Stomach (tissue), 9 donors: ENCODE measurements around the gene CD96. TPM values are rescaled to one million over a fixed set of nuclear protein-coding genes. Genes with fewer than 3 reads are reported as not detected.
"Not testable (repeated sequence)": the region's sequence is repeated elsewhere in the genome, so short reads cannot be mapped to it uniquely, and the experiment has no call there.

ENCODE experiments used
- DNase-seq, 2 donors: peaks; one replicate each; pipeline versions ENCODE4 v3.0.0 to v3.0.0-alpha.2; 2013 to 2019
- H3K27ac ChIP-seq, 5 donors: fragments of 200-600 bp in 4 of 5; sonication (generic) in 4 of 5; one replicate each; pipeline ENCODE4 v1.5.1; 2013 to 2019; ENCODE audit warnings: mild to moderate bottlenecking in 1 of 5, moderate library complexity in 1 of 5
- H3K27me3 ChIP-seq, 3 donors: fragments of 200-600 bp; sonication (generic); one replicate each; pipeline ENCODE4 v1.5.1; 2017 to 2019; ENCODE audit warnings: mixed run types in 1 of 3
- H3K36me3 ChIP-seq, 4 donors: fragments of 200-600 bp; sonication (generic); 1 replicate in 3 of 4; 2 replicates in 1 of 4; pipeline ENCODE4 v1.5.1; 2016 to 2019
- H3K4me1 ChIP-seq, 4 donors: fragments of 200-600 bp; sonication (generic); one replicate each; pipeline ENCODE4 v1.5.1; 2016 to 2019
- H3K4me3 ChIP-seq, 4 donors: fragments of 200-600 bp; sonication (generic) in 3 of 4; one replicate each; pipeline ENCODE4 v1.5.1; 2016 to 2019; ENCODE audit warnings: mild to moderate bottlenecking in 1 of 4
- H3K9me3 ChIP-seq, 4 donors: fragments of 200-600 bp; sonication (generic); one replicate each; pipeline ENCODE4 v1.5.1; 2016 to 2019
- EP300 ChIP-seq: sonication (generic); formaldehyde crosslinking; IDR thresholded peaks from one replicate; pipeline ENCODE4 v1.6.1; 2017; ENCODE audit warnings: antibody characterized with exemption
- POLR2A ChIP-seq, 4 donors: fragments of 450-650 bp; IDR thresholded peaks; one replicate each; pipeline ENCODE4 v1.6.1; 2016; ENCODE audit warnings: antibody characterized with exemption in 4 of 4, control low read depth in 2 of 4, mild to moderate bottlenecking in 1 of 4, moderate library complexity in 1 of 4
- POLR2AphosphoS5 ChIP-seq, 3 donors: sonication (generic); formaldehyde crosslinking; IDR thresholded peaks; one replicate each; pipeline ENCODE4 v1.6.1; 2016; ENCODE audit warnings: antibody characterized with exemption in 3 of 3
- WGBS, 5 donors: extraction: QIAGEN DNeasy Blood & Tissue Kit in 3 of 5; methylation state at CpG; one replicate each; pipeline versions ENCODE4 v1.1.5 to v1.1.7; 2013 to 2018; 5-methylcytosine and 5-hydroxymethylcytosine counted together
- intact Hi-C: fragments of 100-400 bp; cut with DNase I; formaldehyde crosslinking; loops from one replicate; pipeline ENCODE4 v1.15.1; 2023; ENCODE audit warnings: low total_unique reads
- polyA plus RNA-seq, 3 donors: library from polyadenylated mRNA; stranded (reverse); fragments of 200-250 nt; gene quantifications; one replicate each; pipeline ENCODE4 v1.2.3, GENCODE V29; 2013
- total RNA-seq, 5 donors: library from RNA; depleted of rRNA; stranded (reverse); fragments of >200 nt; gene quantifications; one replicate each; pipeline versions ENCODE4 v1.1.0 to v1.2.3, GENCODE V29; 2014 to 2016
- TF ChIP-seq, protein P1 (sequence below), 7 experiments: fragments of 450-650 bp in 4 of 7; fragments of 200-600 bp in 3 of 7; sonication (generic) in 3 of 7; IDR thresholded peaks; one replicate each; pipeline ENCODE4 v1.5.1; 2016 to 2019; ENCODE audit warnings: antibody characterized with exemption in 7 of 7, control low read depth in 2 of 7, mild to moderate bottlenecking in 1 of 7
- donor health status: healthy with polysubstance abuse.
- donor health status: Bipolar disorder and iron deficiency.
- donor health status: healthy.

The CD96 gene
- total and polyA plus RNA-seq, 8 donors: 0.19 to 57.2 (median 5.7) TPM

DNA sequence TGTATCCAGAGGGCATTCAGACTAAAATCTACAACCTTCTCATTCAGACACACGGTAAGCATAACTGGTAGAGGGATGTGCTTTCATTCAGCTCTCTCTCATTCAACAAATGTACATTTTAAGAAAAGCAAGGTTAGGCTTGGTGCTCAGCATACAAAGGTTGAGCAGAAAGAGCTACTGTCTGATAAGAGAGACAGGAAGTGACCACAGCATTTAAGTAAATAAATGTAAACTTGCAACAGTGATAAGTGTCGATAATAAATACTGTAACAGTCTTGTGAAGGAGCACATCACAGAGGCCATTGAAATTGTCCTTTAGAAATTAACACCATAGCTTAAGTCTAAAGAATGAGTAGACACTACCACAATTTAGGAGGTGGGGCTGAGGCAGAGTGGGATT lies 3.4 kb downstream of the CD96 start:
- Histone ChIP-seq H3K9me3 (no peaks in the 10 kb centered on the region), H3K36me3 (no peaks in the 10 kb centered on the region), H3K27me3 (no peaks in the 10 kb centered on the region), H3K4me3 (no peak overlapping the region), H3K4me1 (no peaks in the 10 kb centered on the region), H3K27ac (no peak overlapping the region)
- TF ChIP-seq POLR2A (IDR thresholded peaks at IDR 0.05) (no peak), EP300 (no peak), POLR2AphosphoS5 (IDR thresholded peaks at IDR 0.05) (no peak)
- TF ChIP-seq, protein P1, sequence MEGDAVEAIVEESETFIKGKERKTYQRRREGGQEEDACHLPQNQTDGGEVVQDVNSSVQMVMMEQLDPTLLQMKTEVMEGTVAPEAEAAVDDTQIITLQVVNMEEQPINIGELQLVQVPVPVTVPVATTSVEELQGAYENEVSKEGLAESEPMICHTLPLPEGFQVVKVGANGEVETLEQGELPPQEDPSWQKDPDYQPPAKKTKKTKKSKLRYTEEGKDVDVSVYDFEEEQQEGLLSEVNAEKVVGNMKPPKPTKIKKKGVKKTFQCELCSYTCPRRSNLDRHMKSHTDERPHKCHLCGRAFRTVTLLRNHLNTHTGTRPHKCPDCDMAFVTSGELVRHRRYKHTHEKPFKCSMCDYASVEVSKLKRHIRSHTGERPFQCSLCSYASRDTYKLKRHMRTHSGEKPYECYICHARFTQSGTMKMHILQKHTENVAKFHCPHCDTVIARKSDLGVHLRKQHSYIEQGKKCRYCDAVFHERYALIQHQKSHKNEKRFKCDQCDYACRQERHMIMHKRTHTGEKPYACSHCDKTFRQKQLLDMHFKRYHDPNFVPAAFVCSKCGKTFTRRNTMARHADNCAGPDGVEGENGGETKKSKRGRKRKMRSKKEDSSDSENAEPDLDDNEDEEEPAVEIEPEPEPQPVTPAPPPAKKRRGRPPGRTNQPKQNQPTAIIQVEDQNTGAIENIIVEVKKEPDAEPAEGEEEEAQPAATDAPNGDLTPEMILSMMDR (IDR thresholded peaks at IDR 0.05): no peak
- 22 to 44% (median 30%) methylated on average over 2 of the region's 2 CpGs for whole genome bisulfite sequencing, 5 donors
- intact Hi-C loops: no loop called here
- no peak for DNase-seq

DNA sequence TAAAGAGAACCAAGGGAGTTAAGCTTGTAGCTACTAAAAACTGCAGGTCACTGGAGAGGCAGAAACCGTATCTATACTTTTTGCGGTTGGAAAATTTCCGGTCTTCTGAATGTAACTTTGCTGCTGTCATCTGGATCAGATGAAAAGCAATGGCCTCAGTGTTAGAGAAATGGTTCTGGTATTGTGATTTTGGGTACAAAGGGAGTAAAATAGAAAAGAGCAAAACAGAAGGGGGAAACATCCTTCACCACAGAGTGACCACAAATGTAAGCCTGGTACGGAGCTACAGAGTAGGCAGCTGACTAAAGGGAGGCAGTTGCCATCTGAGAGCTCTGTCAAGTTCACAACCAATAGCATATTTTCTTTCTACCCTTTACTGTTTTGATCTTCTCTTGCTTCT lies 5.6 kb downstream of the CD96 start:
- 70 to 82% (median 72%) methylated on average over 4 of the region's 4 CpGs for WGBS, 5 donors

DNA sequence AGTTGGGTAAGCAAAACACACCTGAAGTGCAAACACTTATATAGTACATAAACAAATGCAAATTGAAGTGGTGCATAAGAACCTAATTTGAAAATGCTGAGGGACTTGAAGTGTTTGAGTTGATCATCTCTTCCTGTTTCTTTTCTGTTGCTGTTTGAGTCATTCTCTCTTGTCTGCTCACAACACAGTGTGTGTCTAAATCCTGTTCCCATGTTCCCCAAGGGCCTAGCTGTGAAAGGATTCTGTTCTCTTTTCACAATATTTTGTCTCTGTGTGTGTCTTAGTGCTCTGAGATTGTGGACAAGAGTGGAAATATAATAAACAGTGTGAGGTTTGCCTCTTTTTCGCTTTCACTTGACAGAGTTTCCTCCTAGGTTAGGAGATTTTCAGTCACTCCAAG lies 6.1 kb downstream of the CD96 start:
- DNase-seq: no peak
- Histone ChIP-seq H3K27ac (peak overlapping the region in 1 of 5 donors; percentile 39), H3K4me1 (no peaks in the 10 kb centered on the region), H3K27me3 (no peaks in the 10 kb centered on the region), H3K36me3 (no peaks in the 10 kb centered on the region), H3K9me3 (no peaks in the 10 kb centered on the region), H3K4me3 (no peak overlapping the region)
- intact Hi-C loops: no loop called here
- TF ChIP-seq POLR2AphosphoS5 (IDR thresholded peaks at IDR 0.05): no peak
- TF ChIP-seq, protein P1 (IDR thresholded peaks at IDR 0.05): no peak
- TF ChIP-seq EP300: no peak
- TF ChIP-seq POLR2A (IDR thresholded peaks at IDR 0.05): no peak
- 79 to 90% (median 84%) methylated on average over 1 of the region's 1 CpG for WGBS, 5 donors

More for the DNA sequence above, 5.6 kb downstream of the CD96 start:
- TF ChIP-seq, protein P1 (IDR thresholded peaks at IDR 0.05): no peak
- TF ChIP-seq POLR2A (IDR thresholded peaks at IDR 0.05) (no peak), EP300 (no peak)
- intact Hi-C loops: no loop called here
- Histone ChIP-seq H3K4me1 (no peaks in the 10 kb centered on the region), H3K27ac (peak overlapping the region in 1 of 5 donors; percentile 39), H3K27me3 (no peaks in the 10 kb centered on the region), H3K36me3 (no peaks in the 10 kb centered on the region), H3K9me3 (no peaks in the 10 kb centered on the region), H3K4me3 (no peak overlapping the region)
- DNase-seq: peak in 1 of 2 donors; percentile 55

DNA sequence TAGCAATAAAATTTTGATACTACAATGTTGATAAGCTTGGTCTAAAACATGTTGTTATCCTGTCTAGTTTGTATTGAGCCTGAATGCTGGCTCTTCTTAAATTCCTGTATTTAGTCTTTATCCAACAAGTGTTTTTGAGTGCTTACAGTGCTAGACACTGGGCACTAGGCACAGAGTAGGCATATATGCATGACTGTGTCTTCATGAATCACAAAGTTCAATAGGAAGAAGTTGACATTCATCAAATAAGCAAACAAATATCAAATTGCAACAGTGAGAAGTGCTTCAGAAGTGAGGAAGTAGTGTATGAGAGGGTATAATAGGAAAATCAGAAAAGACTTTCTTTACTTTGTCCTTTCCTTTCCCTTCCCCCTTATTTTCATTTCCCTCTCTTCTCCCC lies 6.8 kb downstream of the CD96 start:
- intact Hi-C loops: no loop called here
- Histone ChIP-seq H3K27me3 (no peaks in the 10 kb centered on the region), H3K9me3 (no peaks in the 10 kb centered on the region), H3K36me3 (no peaks in the 10 kb centered on the region), H3K4me3 (no peak overlapping the region), H3K27ac (peak overlapping the region in 1 of 5 donors; percentile 39), H3K4me1 (no peaks in the 10 kb centered on the region)
- TF ChIP-seq EP300: no peak
- TF ChIP-seq POLR2AphosphoS5 (IDR thresholded peaks at IDR 0.05): no peak
- TF ChIP-seq, protein P1 (IDR thresholded peaks at IDR 0.05): no peak
- DNase-seq: no peak

DNA sequence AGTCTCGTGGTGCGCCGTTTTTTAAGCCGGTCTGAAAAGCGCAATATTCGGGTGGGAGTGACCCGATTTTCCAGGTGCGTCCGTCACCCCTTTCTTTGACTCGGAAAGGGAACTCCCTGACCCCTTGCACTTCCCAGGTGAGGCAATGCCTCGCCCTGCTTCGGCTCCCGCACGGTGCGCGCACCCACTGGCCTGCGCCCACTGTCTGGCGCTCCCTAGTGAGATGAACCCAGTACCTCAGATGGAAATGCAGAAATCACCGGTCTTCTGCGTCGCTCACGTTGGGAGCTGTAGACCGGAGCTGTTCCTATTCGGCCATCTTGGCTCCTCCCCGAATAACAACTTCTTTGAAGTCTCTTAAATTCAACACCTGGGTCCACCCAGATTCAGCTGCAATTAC lies 19.9 kb downstream of the CD96 start:
- DNase-seq, H3K4me1 ChIP-seq, H3K27ac ChIP-seq, H3K27me3 ChIP-seq, H3K36me3 ChIP-seq, intact Hi-C loops, H3K9me3 ChIP-seq, H3K4me3 ChIP-seq: not testable (repeated sequence)
- 93 to 99% (median 97%) methylated on average over 12 to 17 of the region's 25 CpGs for WGBS, 5 donors
